ENCODE data around the gene DGKH. TPM values are rescaled to one million over a fixed set of nuclear protein-coding genes. Genes with fewer than 3 reads are reported as not detected.
"Not testable (repeated sequence)": the region's sequence is repeated elsewhere in the genome, so short reads cannot be mapped to it uniquely, and the experiment has no call there.

The DGKH gene
- total and polyA plus RNA-seq, 2 of the 13 experiments (the other 11 are each of a cell fraction or from before 2014, with no cell fraction given) = 0.01 to 0.13 TPM

DNA sequence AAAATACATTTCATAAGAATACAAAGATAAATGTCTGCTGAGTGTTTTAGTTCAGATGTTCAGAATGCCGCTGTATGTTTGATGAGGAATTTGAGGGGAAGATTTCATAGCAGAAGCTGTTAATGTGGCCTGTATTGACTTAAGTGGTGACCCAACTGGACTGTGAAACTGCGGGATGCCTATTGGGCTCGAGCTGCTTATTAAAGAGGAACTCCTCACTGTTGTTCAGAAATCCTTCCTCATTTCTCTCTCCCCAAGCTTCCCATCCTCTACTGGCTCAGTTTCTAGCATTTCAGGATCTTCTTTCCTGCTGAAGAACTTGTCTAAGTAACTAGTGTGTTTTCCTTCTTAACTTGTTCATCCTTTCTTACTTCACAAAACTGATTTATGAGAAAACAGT is 20.4 kb downstream of the DGKH start:
- Histone ChIP-seq H3K4me2 (ENCODE audit: low read depth, low read length) (no peak overlapping the region), H3K4me3 (replicated peaks in 1 of 3; ENCODE audit: insufficient read depth in 1 of 3, low read depth in 2 of 3, low read length in 3 of 3) (no peak overlapping the region), H3K79me2 (ENCODE audit: insufficient read depth, low read length) (no peaks in the 10 kb centered on the region), H3K27ac (ENCODE audit: extremely low read length, insufficient read depth, low read length) (no peak overlapping the region), H4K20me1 (ENCODE audit: insufficient read depth, low read length) (no peaks in the 10 kb centered on the region), H3K9me3 (ENCODE audit: low read length) (no peaks in the 10 kb centered on the region), H2AFZ (ENCODE audit: low read length) (no peak overlapping the region), H3K4me1 (ENCODE audit: insufficient read depth, low read length) (no peaks in the 10 kb centered on the region), H3K9ac (ENCODE audit: insufficient read depth, low read depth, low read length) (no peak overlapping the region), H3K36me3 (replicated peaks in 1 of 2; ENCODE audit: control insufficient read depth in 1 of 2, insufficient read depth in 2 of 2, low read length in 2 of 2) (no peaks in the 10 kb centered on the region), H3K27me3 (ENCODE audit: control insufficient read depth in 1 of 2, insufficient read depth in 2 of 2, low read length in 2 of 2) (no peaks in the 10 kb centered on the region)
- TF ChIP-seq DMAP1 (CRISPR knock-in tag; IDR thresholded peaks at IDR 0.05) (no peak), PAX8 (CRISPR knock-in tag; IDR thresholded peaks at IDR 0.05; ENCODE audit: borderline replicate concordance) (no peak), SNRNP70 (IDR thresholded peaks at IDR 0.05; ENCODE audit: low read depth, low read length) (no peak), NFRKB (IDR thresholded peaks at IDR 0.05) (no peak), ZNF564 (CRISPR knock-in tag; IDR thresholded peaks at IDR 0.05) (no peak), ZNF512 (CRISPR knock-in tag; IDR thresholded peaks at IDR 0.05) (no peak), ZNF235 (CRISPR knock-in tag; IDR thresholded peaks at IDR 0.05; ENCODE audit: borderline replicate concordance) (no peak), NFIC (IDR thresholded peaks at IDR 0.05; ENCODE audit: low read length) (no peak), ZSCAN9 (CRISPR knock-in tag; IDR thresholded peaks at IDR 0.05; ENCODE audit: borderline replicate concordance) (no peak), ZNF280D (CRISPR knock-in tag; IDR thresholded peaks at IDR 0.05) (no peak)
- TF ChIP-seq, protein P1, sequence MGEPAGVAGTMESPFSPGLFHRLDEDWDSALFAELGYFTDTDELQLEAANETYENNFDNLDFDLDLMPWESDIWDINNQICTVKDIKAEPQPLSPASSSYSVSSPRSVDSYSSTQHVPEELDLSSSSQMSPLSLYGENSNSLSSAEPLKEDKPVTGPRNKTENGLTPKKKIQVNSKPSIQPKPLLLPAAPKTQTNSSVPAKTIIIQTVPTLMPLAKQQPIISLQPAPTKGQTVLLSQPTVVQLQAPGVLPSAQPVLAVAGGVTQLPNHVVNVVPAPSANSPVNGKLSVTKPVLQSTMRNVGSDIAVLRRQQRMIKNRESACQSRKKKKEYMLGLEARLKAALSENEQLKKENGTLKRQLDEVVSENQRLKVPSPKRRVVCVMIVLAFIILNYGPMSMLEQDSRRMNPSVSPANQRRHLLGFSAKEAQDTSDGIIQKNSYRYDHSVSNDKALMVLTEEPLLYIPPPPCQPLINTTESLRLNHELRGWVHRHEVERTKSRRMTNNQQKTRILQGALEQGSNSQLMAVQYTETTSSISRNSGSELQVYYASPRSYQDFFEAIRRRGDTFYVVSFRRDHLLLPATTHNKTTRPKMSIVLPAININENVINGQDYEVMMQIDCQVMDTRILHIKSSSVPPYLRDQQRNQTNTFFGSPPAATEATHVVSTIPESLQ (CRISPR knock-in tag; conservative IDR thresholded peaks at IDR 0.05) = no peak
- TF ChIP-seq, protein P2, sequence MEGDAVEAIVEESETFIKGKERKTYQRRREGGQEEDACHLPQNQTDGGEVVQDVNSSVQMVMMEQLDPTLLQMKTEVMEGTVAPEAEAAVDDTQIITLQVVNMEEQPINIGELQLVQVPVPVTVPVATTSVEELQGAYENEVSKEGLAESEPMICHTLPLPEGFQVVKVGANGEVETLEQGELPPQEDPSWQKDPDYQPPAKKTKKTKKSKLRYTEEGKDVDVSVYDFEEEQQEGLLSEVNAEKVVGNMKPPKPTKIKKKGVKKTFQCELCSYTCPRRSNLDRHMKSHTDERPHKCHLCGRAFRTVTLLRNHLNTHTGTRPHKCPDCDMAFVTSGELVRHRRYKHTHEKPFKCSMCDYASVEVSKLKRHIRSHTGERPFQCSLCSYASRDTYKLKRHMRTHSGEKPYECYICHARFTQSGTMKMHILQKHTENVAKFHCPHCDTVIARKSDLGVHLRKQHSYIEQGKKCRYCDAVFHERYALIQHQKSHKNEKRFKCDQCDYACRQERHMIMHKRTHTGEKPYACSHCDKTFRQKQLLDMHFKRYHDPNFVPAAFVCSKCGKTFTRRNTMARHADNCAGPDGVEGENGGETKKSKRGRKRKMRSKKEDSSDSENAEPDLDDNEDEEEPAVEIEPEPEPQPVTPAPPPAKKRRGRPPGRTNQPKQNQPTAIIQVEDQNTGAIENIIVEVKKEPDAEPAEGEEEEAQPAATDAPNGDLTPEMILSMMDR (CRISPR knock-in tag; IDR thresholded peaks at IDR 0.05) = no peak
- intact Hi-C loops (cut with micrococcal nuclease; ENCODE audit: unreplicated experiment) = no loop called here
- ATAC-seq = no peak
- 29% methylated on average over 3 of the region's 3 CpGs for WGBS (ENCODE audit: low lambda C conversion rate)
- ChIA-PET POLR2A (no interaction called here), CTCF (ENCODE audit: low intra/inter-chr PET ratio, low total read pairs) (no interaction called here)
- no peak for FAIRE-seq
- DNase-seq (ENCODE audit: low spot score) = no peak
- in situ Hi-C loops (cut with HindIII; ENCODE audit: extremely low pct_ligation_motif_present, low pct_unique_long_range_greater_than_20kb) = no loop called here
- no TSS peak for BruUV-seq (replicated peaks)

DNA sequence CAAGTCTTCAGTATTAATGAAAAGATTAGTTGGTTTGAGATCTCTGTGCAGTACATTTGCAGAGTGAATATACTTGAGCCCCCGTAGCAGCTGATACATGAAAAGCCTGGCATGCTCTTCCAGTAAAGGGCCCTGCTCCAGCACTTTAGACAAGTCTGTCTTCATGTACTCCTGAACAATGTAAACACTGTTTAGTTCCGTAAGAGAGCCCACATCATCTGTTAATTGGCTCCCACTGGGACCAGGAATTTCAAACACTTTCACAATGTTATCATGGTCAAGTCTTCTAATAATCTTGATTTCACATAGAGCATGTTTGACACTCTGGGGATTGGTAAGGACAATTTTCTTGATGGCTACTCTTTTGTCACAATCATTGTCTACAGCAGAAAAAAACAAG is 22.2 kb downstream of the DGKH start:
- H3K79me2 ChIP-seq (ENCODE audit: insufficient read depth, low read length); H2AFZ ChIP-seq (ENCODE audit: low read length); H3K4me3 ChIP-seq (replicated peaks in 1 of 3; ENCODE audit: insufficient read depth in 1 of 3, low read depth in 2 of 3, low read length in 3 of 3); ATAC-seq; H4K20me1 ChIP-seq (ENCODE audit: insufficient read depth, low read length); H3K36me3 ChIP-seq (replicated peaks in 1 of 2; ENCODE audit: control insufficient read depth in 1 of 2, insufficient read depth in 2 of 2, low read length in 2 of 2); POLR2A ChIA-PET; H3K9me3 ChIP-seq (ENCODE audit: low read length); BruUV-seq (replicated peaks); H3K4me2 ChIP-seq (ENCODE audit: low read depth, low read length); H3K9ac ChIP-seq (ENCODE audit: insufficient read depth, low read depth, low read length); H3K4me1 ChIP-seq (ENCODE audit: insufficient read depth, low read length); in situ Hi-C loops (cut with HindIII; ENCODE audit: extremely low pct_ligation_motif_present, low pct_unique_long_range_greater_than_20kb); H3K27me3 ChIP-seq (ENCODE audit: control insufficient read depth in 1 of 2, insufficient read depth in 2 of 2, low read length in 2 of 2); H3K27ac ChIP-seq (ENCODE audit: extremely low read length, insufficient read depth, low read length); DNase-seq (ENCODE audit: low spot score); intact Hi-C loops (cut with micrococcal nuclease; ENCODE audit: unreplicated experiment); FAIRE-seq; CTCF ChIA-PET (ENCODE audit: low intra/inter-chr PET ratio, low total read pairs): not testable (repeated sequence)
- 0% methylated on average over 2 of the region's 2 CpGs for WGBS (ENCODE audit: low lambda C conversion rate)
